Measurements from ENCODE around the gene SH3D21. TPM values are rescaled to one million over a fixed set of nuclear protein-coding genes. Genes with fewer than 3 reads are reported as not detected.

SH3D21 gene
- total and polyA plus RNA-seq, 10 of the 15 experiments (the other 5 are each of a cell fraction or from before 2014, with no cell fraction given) = 0.06 to 5.9 (median 2.4) TPM

DNA sequence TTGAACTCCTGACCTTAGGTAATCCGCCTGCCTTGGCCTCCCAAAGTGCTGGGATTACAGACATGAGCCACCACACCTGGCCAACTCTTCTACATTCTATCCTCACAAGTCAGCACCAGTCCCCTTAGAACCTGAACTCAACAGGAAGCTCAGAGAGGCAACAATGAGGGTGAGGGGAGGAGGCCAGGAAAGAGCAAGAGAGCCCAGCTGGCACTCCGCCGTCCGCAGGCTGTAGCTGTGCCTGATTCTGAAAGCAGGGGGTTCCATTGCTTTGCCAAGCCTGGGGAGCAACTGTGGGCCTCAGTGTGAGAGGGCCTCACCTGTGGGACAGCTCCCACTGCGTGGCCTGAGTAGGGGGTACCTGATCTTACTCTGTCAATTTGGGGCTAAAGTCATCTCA is 60.9 kb downstream of the SH3D21 start:
- SMC1A ChIA-PET (ENCODE audit: uncharacterized antibody, unreplicated experiment) = interaction anchor here (0.6 to 5.5 kb wide), 9 partner anchors 11 to 217 kb away, joined by 3 to 36 read pairs (median 5); partner anchors contain the start of genes LSM10 and SH3D21
- POLR2A ChIA-PET = interaction anchor here (0.6 to 3.6 kb wide), 6 partner anchors 17 to 45 kb away, joined by 3 to 15 read pairs (median 3); no protein-coding TSS in a partner anchor
- H3K4me1 ChIP-seq (ENCODE audit: control insufficient read depth, insufficient read depth, low read length) = peaks cover 33% of the 10 kb centered on the region
- H3K9ac ChIP-seq (ENCODE audit: control insufficient read depth, insufficient read depth, low read length) = no peak overlapping the region
- CTCF ChIA-PET = interaction anchor here (0.7 to 8.1 kb wide), 12 partner anchors 10 to 217 kb away, joined by 3 to 157 read pairs (median 20); partner anchors contain the start of genes LSM10, STK40 and TRAPPC3
- H3K79me2 ChIP-seq (ENCODE audit: control insufficient read depth, insufficient read depth, low read length) = peaks cover 14% of the 10 kb centered on the region
- H3K27ac ChIP-seq (ENCODE audit: control insufficient read depth, insufficient read depth) = no peak overlapping the region
- BruUV-seq (replicated peaks) = no TSS peak
- no peak for FAIRE-seq
- intact Hi-C loops (cut with micrococcal nuclease; ENCODE audit: unreplicated experiment) (no loop called here), in situ Hi-C loops (cut with MboI) (no loop called here)
- H4K20me1 ChIP-seq (ENCODE audit: control insufficient read depth, insufficient read depth) = no peaks in the 10 kb centered on the region
- no peak overlapping the region for H3K4me2 ChIP-seq (ENCODE audit: control insufficient read depth, insufficient read depth)
- no peaks in the 10 kb centered on the region for H3K9me3 ChIP-seq (replicated peaks; ENCODE audit: control insufficient read depth, insufficient read depth, low read length)
- H3K4me3 ChIP-seq = no peak overlapping the region
- no peak overlapping the region for H2AFZ ChIP-seq (ENCODE audit: control insufficient read depth, low read depth, low read length)
- no peak for DNase-seq (ENCODE audit: low read depth, low spot score)
- H3K27me3 ChIP-seq (replicated peaks in 1 of 2; ENCODE audit: control insufficient read depth in 2 of 2, insufficient read depth in 2 of 2, low read length in 1 of 2) = no peaks in the 10 kb centered on the region
- ATAC-seq = no peak
- WGBS (ENCODE audit: insufficient coverage, insufficient replicate concordance, low lambda C conversion rate, missing lambda C conversion rate) = 98% methylated on average over 5 of the region's 5 CpGs
- no peak for TF ChIP-seq MXI1 (IDR thresholded peaks at IDR 0.05; ENCODE audit: low read depth, low read length)
- no peak for TF ChIP-seq SMC3 (IDR thresholded peaks at IDR 0.05; ENCODE audit: borderline replicate concordance, low read length)
- no peak for TF ChIP-seq MTA3 (IDR thresholded peaks at IDR 0.05; ENCODE audit: borderline replicate concordance, low read length)
- peaks cover 7 to 18% of the 10 kb centered on the region in 2 experiments; a peak in 3 of 4 replicates for H3K36me3 ChIP-seq (ENCODE audit: control insufficient read depth in 2 of 2, insufficient read depth in 2 of 2, low read length in 1 of 2)
- RAD21 ChIA-PET (ENCODE audit: unreplicated experiment) = interaction anchor here (1.1 to 4.6 kb wide), 8 partner anchors 18 to 217 kb away, joined by 3 to 36 read pairs (median 8); partner anchors contain the start of gene TRAPPC3

DNA sequence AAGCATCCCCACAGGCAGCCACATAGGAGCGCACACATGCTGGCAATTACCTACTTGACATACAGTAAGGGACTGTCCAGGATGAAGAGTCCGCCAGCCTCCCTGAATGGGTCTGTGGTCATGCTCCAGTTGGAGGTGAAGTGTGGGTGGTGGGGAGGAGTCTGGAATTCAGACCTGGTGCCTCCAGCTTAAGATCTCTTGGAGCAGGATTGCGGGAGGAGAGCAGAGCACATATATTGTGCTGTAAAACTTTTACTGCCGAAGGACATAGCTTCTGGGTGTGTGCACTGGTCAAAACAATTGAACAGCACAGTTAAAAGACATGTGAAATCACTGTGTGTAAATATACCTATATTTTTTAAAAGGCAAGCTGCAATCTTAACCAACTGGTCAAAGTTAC is 61.6 kb downstream of the SH3D21 start:
- Histone ChIP-seq H3K4me3 (no peak overlapping the region), H3K27me3 (replicated peaks in 1 of 2; ENCODE audit: control insufficient read depth in 2 of 2, insufficient read depth in 2 of 2, low read length in 1 of 2) (no peaks in the 10 kb centered on the region), H3K36me3 (ENCODE audit: control insufficient read depth in 2 of 2, insufficient read depth in 2 of 2, low read length in 1 of 2) (peaks cover 6 to 11% of the 10 kb centered on the region in 2 experiments; a peak in 3 of 4 replicates), H3K79me2 (ENCODE audit: control insufficient read depth, insufficient read depth, low read length) (peaks cover 18% of the 10 kb centered on the region), H2AFZ (ENCODE audit: control insufficient read depth, low read depth, low read length) (no peak overlapping the region), H3K4me1 (ENCODE audit: control insufficient read depth, insufficient read depth, low read length) (peaks cover 41% of the 10 kb centered on the region), H3K9me3 (replicated peaks; ENCODE audit: control insufficient read depth, insufficient read depth, low read length) (no peaks in the 10 kb centered on the region), H3K27ac (ENCODE audit: control insufficient read depth, insufficient read depth) (no peak overlapping the region), H3K4me2 (ENCODE audit: control insufficient read depth, insufficient read depth) (no peak overlapping the region), H4K20me1 (ENCODE audit: control insufficient read depth, insufficient read depth) (no peaks in the 10 kb centered on the region), H3K9ac (ENCODE audit: control insufficient read depth, insufficient read depth, low read length) (no peak overlapping the region)
- 100% methylated on average over 4 of the region's 4 CpGs for WGBS (ENCODE audit: insufficient coverage, insufficient replicate concordance, low lambda C conversion rate, missing lambda C conversion rate)
- DNase-seq (ENCODE audit: low read depth, low spot score) (no peak), ATAC-seq (no peak), FAIRE-seq (no peak)
- intact Hi-C loops (cut with micrococcal nuclease; ENCODE audit: unreplicated experiment) (loop anchor here (2.0 kb wide), 1 partner anchor 19 kb away; no protein-coding TSS in a partner anchor), in situ Hi-C loops (cut with MboI) (no loop called here)
- ChIA-PET RAD21 (ENCODE audit: unreplicated experiment) (interaction anchor here (1.2 to 4.6 kb wide), 8 partner anchors 17 to 218 kb away, joined by 3 to 36 read pairs (median 10); partner anchors contain the start of gene TRAPPC3), POLR2A (interaction anchor here (0.6 to 3.6 kb wide), 6 partner anchors 16 to 52 kb away, joined by 3 to 15 read pairs (median 4); partner anchors contain the start of gene STK40), CTCF (interaction anchor here (0.7 to 8.1 kb wide), 16 partner anchors 8 to 218 kb away, joined by 3 to 157 read pairs (median 16); partner anchors contain the start of genes LSM10, SH3D21, STK40 and TRAPPC3), SMC1A (ENCODE audit: uncharacterized antibody, unreplicated experiment) (interaction anchor here (0.6 to 5.5 kb wide), 15 partner anchors 10 to 223 kb away, joined by 3 to 36 read pairs (median 4); partner anchors contain the start of genes LSM10 and SH3D21)
- BruUV-seq (replicated peaks) = no TSS peak
- TF ChIP-seq MXI1 (IDR thresholded peaks at IDR 0.05; ENCODE audit: low read depth, low read length) (no peak), POLR2AphosphoS5 (IDR thresholded peaks at IDR 0.05; ENCODE audit: low read length) (no peak), TAF1 (IDR thresholded peaks at IDR 0.05; ENCODE audit: borderline replicate concordance, low read depth, low read length) (no peak), SMAD5 (IDR thresholded peaks at IDR 0.05; ENCODE audit: low read depth) (no peak), CHD2 (IDR thresholded peaks at IDR 0.05; ENCODE audit: borderline replicate concordance, low read depth, low read length) (no peak), POLR2AphosphoS2 (IDR thresholded peaks at IDR 0.05; ENCODE audit: low read depth, low read length) (no peak), BCL11A (IDR thresholded peaks at IDR 0.05; ENCODE audit: low read depth, low read length) (no peak), SMC3 (IDR thresholded peaks at IDR 0.05; ENCODE audit: borderline replicate concordance, low read length) (no peak)
- TF ChIP-seq, protein P1, sequence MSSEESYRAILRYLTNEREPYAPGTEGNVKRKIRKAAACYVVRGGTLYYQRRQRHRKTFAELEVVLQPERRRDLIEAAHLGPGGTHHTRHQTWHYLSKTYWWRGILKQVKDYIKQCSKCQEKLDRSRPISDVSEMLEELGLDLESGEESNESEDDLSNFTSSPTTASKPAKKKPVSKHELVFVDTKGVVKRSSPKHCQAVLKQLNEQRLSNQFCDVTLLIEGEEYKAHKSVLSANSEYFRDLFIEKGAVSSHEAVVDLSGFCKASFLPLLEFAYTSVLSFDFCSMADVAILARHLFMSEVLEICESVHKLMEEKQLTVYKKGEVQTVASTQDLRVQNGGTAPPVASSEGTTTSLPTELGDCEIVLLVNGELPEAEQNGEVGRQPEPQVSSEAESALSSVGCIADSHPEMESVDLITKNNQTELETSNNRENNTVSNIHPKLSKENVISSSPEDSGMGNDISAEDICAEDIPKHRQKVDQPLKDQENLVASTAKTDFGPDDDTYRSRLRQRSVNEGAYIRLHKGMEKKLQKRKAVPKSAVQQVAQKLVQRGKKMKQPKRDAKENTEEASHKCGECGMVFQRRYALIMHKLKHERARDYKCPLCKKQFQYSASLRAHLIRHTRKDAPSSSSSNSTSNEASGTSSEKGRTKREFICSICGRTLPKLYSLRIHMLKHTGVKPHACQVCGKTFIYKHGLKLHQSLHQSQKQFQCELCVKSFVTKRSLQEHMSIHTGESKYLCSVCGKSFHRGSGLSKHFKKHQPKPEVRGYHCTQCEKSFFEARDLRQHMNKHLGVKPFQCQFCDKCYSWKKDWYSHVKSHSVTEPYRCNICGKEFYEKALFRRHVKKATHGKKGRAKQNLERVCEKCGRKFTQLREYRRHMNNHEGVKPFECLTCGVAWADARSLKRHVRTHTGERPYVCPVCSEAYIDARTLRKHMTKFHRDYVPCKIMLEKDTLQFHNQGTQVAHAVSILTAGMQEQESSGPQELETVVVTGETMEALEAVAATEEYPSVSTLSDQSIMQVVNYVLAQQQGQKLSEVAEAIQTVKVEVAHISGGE (CRISPR knock-in tag; IDR thresholded peaks at IDR 0.05) = no peak
- TF ChIP-seq, protein P2, sequence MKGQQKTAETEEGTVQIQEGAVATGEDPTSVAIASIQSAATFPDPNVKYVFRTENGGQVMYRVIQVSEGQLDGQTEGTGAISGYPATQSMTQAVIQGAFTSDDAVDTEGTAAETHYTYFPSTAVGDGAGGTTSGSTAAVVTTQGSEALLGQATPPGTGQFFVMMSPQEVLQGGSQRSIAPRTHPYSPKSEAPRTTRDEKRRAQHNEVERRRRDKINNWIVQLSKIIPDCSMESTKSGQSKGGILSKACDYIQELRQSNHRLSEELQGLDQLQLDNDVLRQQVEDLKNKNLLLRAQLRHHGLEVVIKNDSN (IDR thresholded peaks at IDR 0.05; ENCODE audit: borderline replicate concordance, extremely low read length, insufficient read depth, low read depth, low read length) = no peak
